ENCODE measurements around the gene SYT3.

Gene SYT3

GRCh38 chr19:50639121-50640112, at the start of gene SYT3:
SYT3 (minus strand) TSS chr19:50639881; CDS start chr19:50637411, 2,470 bp downstream.
- peak; percentile 47 for DNase-seq

- no peak for DNase-seq
Measured at GRCh38 chr19:50688766-50689165, 49.1 kb upstream of the SYT3 start.

- no peak for DNase-seq
Measured at GRCh38 chr19:50686310-50687032, 46.8 kb upstream of the SYT3 start.

- DNase-seq, result peak; percentile 89
Measured at GRCh38 chr19:50679177-50680125, 39.8 kb upstream of the SYT3 start.

- DNase-seq, result no peak
Measured at GRCh38 chr19:50678323-50678722, 38.6 kb upstream of the SYT3 start.

- DNase-seq, result no peak
Measured at GRCh38 chr19:50677636-50678035, 38.0 kb upstream of the SYT3 start.

- no peak for DNase-seq
Measured at GRCh38 chr19:50676625-50677197, 37.0 kb upstream of the SYT3 start.

GRCh38 chr19:50673118-50673517, 33.4 kb upstream of the SYT3 start:
- DNase-seq, result no peak

GRCh38 chr19:50670102-50670380, 30.4 kb upstream of the SYT3 start:
- DNase-seq, result no peak

- no peak for DNase-seq
Measured at GRCh38 chr19:50669302-50670101, 29.8 kb upstream of the SYT3 start.

GRCh38 chr19:50668879-50669278, 29.2 kb upstream of the SYT3 start:
- no peak for DNase-seq

- DNase-seq, result no peak
Measured at GRCh38 chr19:50668416-50668815, 28.7 kb upstream of the SYT3 start.

- DNase-seq, result no peak
Measured at GRCh38 chr19:50667759-50668231, 28.1 kb upstream of the SYT3 start.

- DNase-seq, result no peak
Measured at GRCh38 chr19:50667177-50667758, 27.6 kb upstream of the SYT3 start.

- DNase-seq, result no peak
Measured at GRCh38 chr19:50666346-50667176, 26.9 kb upstream of the SYT3 start.

GRCh38 chr19:50664204-50664603, 24.5 kb upstream of the SYT3 start:
- no peak for DNase-seq

- DNase-seq, result no peak
Measured at GRCh38 chr19:50663482-50663790, 23.8 kb upstream of the SYT3 start.

GRCh38 chr19:50662651-50663481, 23.2 kb upstream of the SYT3 start:
- no peak for DNase-seq
